Bronchial epithelial cell (primary cell): ENCODE measurements around the gene ATG3. TPM values are rescaled to one million over a fixed set of nuclear protein-coding genes. Genes with fewer than 3 reads are reported as not detected.

Source experiments
- DNase-seq: peaks from one replicate; pipeline ENCODE4 v3.0.0-alpha.2; 2010; ENCODE audit warnings: low read depth
- FAIRE-seq: peaks from 2 replicates; lab custom pipeline; 2011; peaks lifted over from hg19 to GRCh38; lab: Jason Lieb, UNC
- H3K27me3 ChIP-seq: 2 replicates; pipeline ENCODE4 v1.5.1; 2011; ENCODE audit warnings: low read length; ENCODE audit not compliant: control insufficient read depth, insufficient read depth
- H3K36me3 ChIP-seq: 2 replicates; pipeline ENCODE4 v1.5.1; 2011; ENCODE audit warnings: low read length; ENCODE audit not compliant: control insufficient read depth, insufficient read depth
- H3K4me3 ChIP-seq: 2 replicates; pipeline ENCODE4 v1.5.1; 2011; ENCODE audit warnings: mild to moderate bottlenecking, low read depth, low read length, control low read depth
- CTCF ChIP-seq: IDR thresholded peaks from 2 replicates; pipeline ENCODE4 v1.5.1; 2011; ENCODE audit warnings: mild to moderate bottlenecking, moderate library complexity, low read length, control low read depth, inconsistent platforms; ENCODE audit not compliant: insufficient read depth, severe bottlenecking
- total RNA-seq: library from RNA; depleted of rRNA; stranded (reverse); fragments of >200 nt; gene quantifications from 2 replicates; pipeline ENCODE4 v1.2.1, GENCODE V29; 2014

ATG3 gene
- total RNA-seq, 1 donor from 2014 or later: 73.2 TPM

DNA sequence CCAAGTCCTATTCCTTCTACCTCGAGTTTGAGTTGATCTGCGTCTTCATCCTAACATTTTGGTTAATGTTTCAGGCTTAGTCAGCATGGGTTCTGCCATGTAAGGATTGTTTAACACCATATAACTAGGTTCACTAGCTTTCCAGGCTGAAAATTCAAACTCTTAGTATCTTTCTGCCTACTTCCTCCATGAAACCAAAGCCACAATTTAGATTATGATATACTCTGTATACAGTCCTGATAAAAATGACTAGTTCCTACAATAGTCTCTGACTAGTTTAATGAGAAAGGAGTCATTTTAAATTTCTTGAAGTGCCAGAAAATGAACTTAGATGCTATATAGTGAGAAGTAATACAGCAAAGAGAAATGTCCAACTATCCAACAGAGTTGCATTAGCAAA lies 55.9 kb downstream of the ATG3 start:
- H3K27me3 ChIP-seq: no peaks in the 10 kb centered on the region
- no peak overlapping the region for H3K4me3 ChIP-seq
- no peak for TF ChIP-seq CTCF
- no peaks in the 10 kb centered on the region for H3K36me3 ChIP-seq
- no peak for FAIRE-seq
- no peak for DNase-seq

GRCh38 chr3:112504123-112504522 lies 57.6 kb downstream of the ATG3 start:
- FAIRE-seq (no peak), DNase-seq (no peak)
- TF ChIP-seq CTCF: no peak
- Histone ChIP-seq H3K27me3 (no peaks in the 10 kb centered on the region), H3K4me3 (no peak overlapping the region), H3K36me3 (no peaks in the 10 kb centered on the region)

- DNase-seq (no peak), FAIRE-seq (no peak)
- TF ChIP-seq CTCF: no peak
- Histone ChIP-seq H3K36me3 (no peaks in the 10 kb centered on the region), H3K4me3 (no peak overlapping the region), H3K27me3 (no peaks in the 10 kb centered on the region)
Observed at GRCh38 chr3:112503304-112503972, 58.3 kb downstream of the ATG3 start.

DNA sequence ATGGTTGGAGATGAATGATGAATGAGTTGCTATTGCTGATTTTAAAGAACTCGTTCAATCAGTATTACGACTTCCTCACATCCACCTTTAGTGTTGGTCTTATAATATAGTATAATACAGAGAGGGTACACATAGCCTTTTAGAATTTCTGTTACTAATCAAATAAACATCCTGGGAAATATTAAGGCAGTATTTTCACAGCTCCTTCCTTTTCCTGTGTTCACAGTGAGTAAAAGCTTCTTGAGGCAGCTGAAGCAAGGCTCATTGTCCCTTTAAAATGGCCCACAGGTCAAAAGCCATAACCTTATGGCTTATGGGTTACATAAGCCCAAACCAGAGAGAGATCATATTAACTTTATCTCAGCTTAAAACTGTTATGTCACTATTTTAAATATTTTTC lies 61.1 kb downstream of the ATG3 start:
- H3K27me3 ChIP-seq: no peaks in the 10 kb centered on the region
- TF ChIP-seq CTCF: no peak
- FAIRE-seq (no peak), DNase-seq (no peak)
- no peak overlapping the region for H3K4me3 ChIP-seq
- H3K36me3 ChIP-seq: no peaks in the 10 kb centered on the region

DNA sequence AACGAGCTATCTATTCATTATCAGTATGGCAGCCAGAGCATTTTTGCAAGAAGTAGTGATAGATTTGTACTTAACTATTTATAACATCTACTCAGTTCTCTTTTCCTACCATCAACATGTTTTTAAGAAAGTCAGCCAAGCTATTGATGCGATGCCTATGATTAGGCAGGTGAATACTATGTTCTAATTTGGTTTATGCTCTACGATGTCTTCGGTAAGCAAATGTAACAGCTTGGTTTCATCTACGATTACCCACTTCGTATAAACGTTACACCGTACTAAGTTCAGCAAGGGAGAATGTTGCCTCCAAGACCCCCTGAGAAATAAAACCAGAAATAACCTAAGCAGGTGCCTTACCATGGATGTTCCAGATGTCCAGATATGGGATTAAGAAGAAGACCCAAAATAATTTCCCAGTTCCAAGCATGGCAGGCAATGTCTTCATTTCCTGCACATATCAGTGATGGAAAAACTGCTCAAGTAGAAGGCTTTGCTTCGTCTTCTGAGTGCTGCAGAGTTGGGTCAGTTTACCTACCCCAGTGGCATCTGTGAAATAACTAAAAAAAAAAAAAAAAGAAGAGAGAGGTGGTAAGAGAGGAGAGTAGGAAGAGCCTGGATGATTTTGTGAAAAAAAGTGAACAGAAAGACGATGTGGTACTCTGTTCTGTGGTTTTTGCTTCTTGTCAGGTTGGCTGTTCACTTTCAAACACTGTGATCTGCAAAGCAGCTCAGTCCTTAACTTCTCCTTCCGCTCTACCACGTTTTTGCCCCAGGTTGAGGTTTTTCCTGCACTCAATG lies 62.6 kb downstream of the ATG3 start, which contains the start of gene BTLA:
Gene BTLA, minus strand, starts transcription at position 559 of the 798 bp plus-strand sequence. Its CDS starts 114 bp downstream, at position 445.
- TF ChIP-seq CTCF: no peak
- no peak within 1 kb of the TSS for H3K4me3 ChIP-seq
- DNase-seq (no peak), FAIRE-seq (no peak)
- no peaks in the 10 kb centered on the region for H3K27me3 ChIP-seq
- H3K36me3 ChIP-seq: no peaks in the 10 kb centered on the region
